HepG2 (cell line): ENCODE measurements around the gene NOL4L. TPM values are rescaled to one million over a fixed set of nuclear protein-coding genes. Genes with fewer than 3 reads are reported as not detected.

Source experiments
- ASH2L ChIP-seq: fragments of 300-600, 200-600 bp; sonication (generic); IDR thresholded peaks from 2 replicates; pipeline ENCODE4 v1.7.0; 2017; ENCODE audit warnings: low read depth, mild to moderate bottlenecking, moderate library complexity, mixed read lengths, low read length; ENCODE audit not compliant: insufficient read length
- GABPA ChIP-seq, 2 experiments: IDR thresholded peaks; 2 replicates each; pipeline ENCODE4 v1.6.1; 2011 to 2016; ENCODE audit warnings: low read depth in 2 of 2, low read length in 1 of 2, missing biosample characterization in 1 of 2, missing genetic modification characterization in 1 of 2
- MZF1 ChIP-seq: sonication (generic); formaldehyde crosslinking; IDR thresholded peaks from 2 replicates; pipeline ENCODE4 v1.8.1; 2023; ENCODE audit warnings: mild to moderate bottlenecking, missing genetic modification reagents, borderline replicate concordance
- NPAS2 ChIP-seq: sonication (generic); formaldehyde crosslinking; IDR thresholded peaks from 2 replicates; pipeline ENCODE4 v1.8.0; 2022; ENCODE audit warnings: mild to moderate bottlenecking, missing genetic modification reagents, borderline replicate concordance
- PHB2 ChIP-seq: fragments of 450-650 bp; IDR thresholded peaks from 2 replicates; pipeline ENCODE4 v1.6.1; 2018; ENCODE audit not compliant: partially characterized antibody
- RNF219 ChIP-seq: sonication (generic); formaldehyde crosslinking; IDR thresholded peaks from 2 replicates; pipeline ENCODE4 v1.5.0; 2020; ENCODE audit warnings: mild to moderate bottlenecking, missing genetic modification reagents
- SNAPC4 ChIP-seq: sonication (generic); formaldehyde crosslinking; IDR thresholded peaks from 2 replicates; pipeline ENCODE4 v1.4.0; 2020; ENCODE audit warnings: mild to moderate bottlenecking, missing genetic modification reagents
- SPEN ChIP-seq: sonication (generic); formaldehyde crosslinking; IDR thresholded peaks from 2 replicates; pipeline ENCODE4 v1.5.1; 2020; ENCODE audit warnings: low read depth, mild to moderate bottlenecking, missing genetic modification reagents
- TOPORS ChIP-seq: sonication (generic); formaldehyde crosslinking; IDR thresholded peaks from 2 replicates; pipeline ENCODE4 v1.8.0; 2023; ENCODE audit warnings: mild to moderate bottlenecking, missing genetic modification reagents
- ZNF691 ChIP-seq: sonication (generic); formaldehyde crosslinking; IDR thresholded peaks from 2 replicates; pipeline ENCODE4 v1.4.0; 2020; ENCODE audit warnings: missing genetic modification reagents, low read depth, mild to moderate bottlenecking, borderline replicate concordance
- ZNF713 ChIP-seq: sonication (generic); formaldehyde crosslinking; IDR thresholded peaks from 2 replicates; pipeline ENCODE4 v1.4.0; 2020; ENCODE audit warnings: mild to moderate bottlenecking, missing genetic modification reagents
- polyA plus RNA-seq, 8 experiments: library from polyadenylated mRNA; depleted of rRNA in 3 of 8; stranded (reverse) in 7 of 8; unstranded in 1 of 8; fragments of >200 nt; fragmentation: Illumina TruSeq in 4 of 8; extraction: Trizol in 4 of 8; gene quantifications; 2 replicates each; pipeline versions ENCODE4 v1.2.1 to v1.2.3, GENCODE V29; 2011 to 2016; ENCODE audit warnings: low read depth in 4 of 8, missing spikeins in 1 of 8, mixed read lengths in 1 of 8; ENCODE audit not compliant: insufficient read depth in 1 of 8
- total RNA-seq, 5 experiments: library from RNA; depleted of rRNA; stranded (reverse); fragments of >200 nt; fragmentation: Illumina TruSeq; extraction: Trizol; gene quantifications; 2 replicates each; pipeline ENCODE4 v1.2.3, GENCODE V29; 2016; ENCODE audit warnings: low read depth in 1 of 5
- TF ChIP-seq, protein P1 (sequence below): sonication (generic); formaldehyde crosslinking; IDR thresholded peaks from 2 replicates; pipeline ENCODE4; 2020; ENCODE audit warnings: missing genetic modification reagents, mild to moderate bottlenecking, borderline replicate concordance
- TF ChIP-seq, protein P2 (sequence below): sonication (generic); formaldehyde crosslinking; IDR thresholded peaks from 2 replicates; pipeline ENCODE4 v1.5.0; 2020; ENCODE audit warnings: missing genetic modification reagents
- TF ChIP-seq, protein P3 (sequence below): sonication (generic); formaldehyde crosslinking; IDR thresholded peaks from 2 replicates; pipeline ENCODE4 v1.4.0; 2020; ENCODE audit warnings: missing genetic modification reagents, borderline replicate concordance

NOL4L gene
- total and polyA plus RNA-seq, 2 of the 13 experiments (the other 11 are each of a cell fraction or from before 2014, with no cell fraction given): 16.6 to 35.4 TPM

DNA sequence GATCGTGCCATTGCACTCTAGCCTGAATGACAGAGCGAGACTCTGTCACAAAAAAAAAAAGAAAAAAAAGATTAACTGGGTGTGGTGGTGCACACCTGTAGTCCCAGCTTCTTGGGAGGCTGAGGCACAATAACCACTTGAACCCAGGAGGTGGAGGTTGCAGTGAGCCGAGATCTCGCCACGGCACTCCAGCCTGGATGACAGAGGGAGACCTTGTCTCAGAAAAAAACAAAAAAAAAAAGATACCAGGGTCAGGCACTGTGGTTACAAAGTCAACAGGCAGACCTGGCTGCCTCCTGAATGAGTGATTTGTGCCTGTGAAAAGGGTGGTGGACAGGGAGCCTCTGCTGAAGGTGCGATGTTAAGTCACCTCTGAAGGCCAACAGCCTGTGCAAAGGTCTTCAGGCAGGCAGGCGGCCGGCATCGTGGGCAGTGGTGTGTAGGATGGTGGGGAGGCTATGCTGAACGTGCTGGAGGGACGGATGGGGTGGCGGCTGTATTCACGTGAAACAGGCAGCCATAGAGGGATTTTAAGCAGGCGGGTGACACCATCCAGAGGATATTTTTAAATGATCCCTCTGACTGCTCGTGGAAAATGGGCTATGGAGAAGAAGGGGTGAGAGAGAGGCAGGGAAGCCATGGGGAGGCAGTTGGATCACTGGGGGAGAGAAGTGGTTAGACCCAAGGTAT is 41.4 kb downstream of the NOL4L start (continued):
- TF ChIP-seq RNF219 (CRISPR knock-in tag) (no peak; the same call in 1 of the 2 replicates), PHB2 (no peak), NPAS2 (CRISPR knock-in tag) (peak; percentile 92; the same call in 1 of the 2 replicates), ZNF691 (peak; percentile 99), ZNF713 (CRISPR knock-in tag) (peak; percentile 93; the same call in 1 of the 2 replicates), GABPA (IDR thresholded peaks at IDR 0.05; ENCODE audit: low read depth, low read length) (no peak), GABPA (CRISPR knock-in tag; IDR thresholded peaks at IDR 0.05; ENCODE audit: low read depth) (peak; percentile 35; the same call in 1 of the 2 replicates), SPEN (CRISPR knock-in tag) (peak; percentile 97), SNAPC4 (CRISPR knock-in tag) (peak; percentile 95), ASH2L (peak; percentile 52), TOPORS (CRISPR knock-in tag) (no peak), MZF1 (no peak; the same call in 1 of the 2 replicates)
- TF ChIP-seq, protein P1, sequence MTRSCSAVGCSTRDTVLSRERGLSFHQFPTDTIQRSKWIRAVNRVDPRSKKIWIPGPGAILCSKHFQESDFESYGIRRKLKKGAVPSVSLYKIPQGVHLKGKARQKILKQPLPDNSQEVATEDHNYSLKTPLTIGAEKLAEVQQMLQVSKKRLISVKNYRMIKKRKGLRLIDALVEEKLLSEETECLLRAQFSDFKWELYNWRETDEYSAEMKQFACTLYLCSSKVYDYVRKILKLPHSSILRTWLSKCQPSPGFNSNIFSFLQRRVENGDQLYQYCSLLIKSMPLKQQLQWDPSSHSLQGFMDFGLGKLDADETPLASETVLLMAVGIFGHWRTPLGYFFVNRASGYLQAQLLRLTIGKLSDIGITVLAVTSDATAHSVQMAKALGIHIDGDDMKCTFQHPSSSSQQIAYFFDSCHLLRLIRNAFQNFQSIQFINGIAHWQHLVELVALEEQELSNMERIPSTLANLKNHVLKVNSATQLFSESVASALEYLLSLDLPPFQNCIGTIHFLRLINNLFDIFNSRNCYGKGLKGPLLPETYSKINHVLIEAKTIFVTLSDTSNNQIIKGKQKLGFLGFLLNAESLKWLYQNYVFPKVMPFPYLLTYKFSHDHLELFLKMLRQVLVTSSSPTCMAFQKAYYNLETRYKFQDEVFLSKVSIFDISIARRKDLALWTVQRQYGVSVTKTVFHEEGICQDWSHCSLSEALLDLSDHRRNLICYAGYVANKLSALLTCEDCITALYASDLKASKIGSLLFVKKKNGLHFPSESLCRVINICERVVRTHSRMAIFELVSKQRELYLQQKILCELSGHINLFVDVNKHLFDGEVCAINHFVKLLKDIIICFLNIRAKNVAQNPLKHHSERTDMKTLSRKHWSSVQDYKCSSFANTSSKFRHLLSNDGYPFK: peak; percentile 95
- TF ChIP-seq, protein P2, sequence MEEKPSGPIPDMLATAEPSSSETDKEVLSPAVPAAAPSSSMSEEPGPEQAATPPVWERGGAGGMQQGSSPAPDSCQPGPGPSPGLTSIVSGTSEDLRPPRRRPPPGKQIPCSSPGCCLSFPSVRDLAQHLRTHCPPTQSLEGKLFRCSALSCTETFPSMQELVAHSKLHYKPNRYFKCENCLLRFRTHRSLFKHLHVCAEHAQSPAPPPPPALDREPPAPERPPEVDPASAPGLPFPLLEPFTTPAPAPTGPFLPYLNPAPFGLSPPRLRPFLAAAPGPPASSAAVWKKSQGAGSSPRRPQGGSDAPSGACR (CRISPR knock-in tag): peak; percentile 99
- TF ChIP-seq, protein P3, sequence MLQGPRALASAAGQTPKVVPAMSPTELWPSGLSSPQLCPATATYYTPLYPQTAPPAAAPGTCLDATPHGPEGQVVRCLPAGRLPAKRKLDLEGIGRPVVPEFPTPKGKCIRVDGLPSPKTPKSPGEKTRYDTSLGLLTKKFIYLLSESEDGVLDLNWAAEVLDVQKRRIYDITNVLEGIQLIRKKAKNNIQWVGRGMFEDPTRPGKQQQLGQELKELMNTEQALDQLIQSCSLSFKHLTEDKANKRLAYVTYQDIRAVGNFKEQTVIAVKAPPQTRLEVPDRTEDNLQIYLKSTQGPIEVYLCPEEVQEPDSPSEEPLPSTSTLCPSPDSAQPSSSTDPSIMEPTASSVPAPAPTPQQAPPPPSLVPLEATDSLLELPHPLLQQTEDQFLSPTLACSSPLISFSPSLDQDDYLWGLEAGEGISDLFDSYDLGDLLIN: peak; percentile 88; the same call in 1 of the 2 replicates
